Heart left ventricle (tissue), 16 donors: ENCODE data around the gene NDUFV3. TPM values are rescaled to one million over a fixed set of nuclear protein-coding genes. Genes with fewer than 3 reads are reported as not detected.
"Not testable (repeated sequence)": the region's sequence is repeated elsewhere in the genome, so short reads cannot be mapped to it uniquely, and the experiment has no call there.

Source experiments
- ATAC-seq, 4 donors: fragments of 200-7000 bp; cut with Tn5 transposase; one replicate each; pipeline ENCODE4 v1.9.1; 2020 to 2022; ENCODE audit warnings: moderate library complexity in 4 of 4, mild to moderate bottlenecking in 3 of 4, moderate number of reproducible peaks in 1 of 4
- DNase-seq, 5 donors: peaks; one replicate each; pipeline ENCODE4 v3.0.0-alpha.2; 2020
- H3K27ac ChIP-seq, 12 donors: fragments of 200-600 bp; sonication (generic) in 4 of 12; one replicate each; pipeline versions ENCODE4 v1.5.0 to v1.8.0; 2016 to 2022; ENCODE audit warnings: mild to moderate bottlenecking in 2 of 12
- H3K27me3 ChIP-seq, 9 donors: fragments of 200-600 bp; sonication (generic) in 2 of 9; one replicate each; pipeline versions ENCODE4 v1.5.1 to v1.8.0; 2016 to 2022; ENCODE audit warnings: mild to moderate bottlenecking in 3 of 9
- H3K36me3 ChIP-seq, 9 donors: fragments of 200-600 bp; sonication (generic) in 2 of 9; one replicate each; pipeline versions ENCODE4 v1.5.0 to v1.8.0; 2018 to 2022; ENCODE audit warnings: mild to moderate bottlenecking in 2 of 9
- H3K4me1 ChIP-seq, 12 donors: fragments of 200-600 bp; sonication (generic) in 4 of 12; one replicate each; pipeline versions ENCODE4 v1.5.0 to v1.8.0; 2016 to 2022; ENCODE audit warnings: mild to moderate bottlenecking in 3 of 12
- H3K4me3 ChIP-seq, 12 donors: fragments of 200-600 bp; sonication (generic) in 4 of 12; one replicate each; pipeline versions ENCODE4 v1.5.0 to v1.8.0; 2017 to 2022; ENCODE audit warnings: mild to moderate bottlenecking in 9 of 12, moderate library complexity in 4 of 12
- H3K9me3 ChIP-seq, 12 donors: fragments of 200-600 bp; sonication (generic) in 4 of 12; one replicate each; pipeline versions ENCODE4 v1.5.0 to v1.8.0; 2016 to 2022; ENCODE audit warnings: mild to moderate bottlenecking in 1 of 12
- CTCF ChIP-seq, 12 donors: fragments of 200-600 bp; sonication (generic) in 4 of 12; IDR thresholded peaks; one replicate each; pipeline versions ENCODE4 v1.5.0 to v1.8.0; 2018 to 2022; ENCODE audit warnings: antibody characterized with exemption in 12 of 12, mild to moderate bottlenecking in 5 of 12
- POLR2A ChIP-seq, 2 donors: fragments of 450-650 bp; IDR thresholded peaks; one replicate each; pipeline ENCODE4 v1.6.1; 2017; ENCODE audit warnings: antibody characterized with exemption in 2 of 2, mild to moderate bottlenecking in 2 of 2, moderate library complexity in 2 of 2
- WGBS, 4 donors: extraction: QIAGEN DNeasy Blood & Tissue Kit in 2 of 4; methylation state at CpG; one replicate each; pipeline versions ENCODE4 v1.1.5 to v1.1.7; 2013 to 2018; 5-methylcytosine and 5-hydroxymethylcytosine counted together
- intact Hi-C, 10 donors: fragments of 100-400 bp; cut with DNase I; formaldehyde crosslinking; loops; one replicate each; pipeline versions ENCODE4 v1.11.1 to v1.14.2; 2022
- polyA plus RNA-seq, 2 donors: library from polyadenylated mRNA; stranded (reverse); fragments of 200-250 nt; gene quantifications; one replicate each; pipeline ENCODE4 v1.2.3, GENCODE V29; 2013
- total RNA-seq, 9 donors: library from RNA; depleted of rRNA in 2 of 9; stranded (reverse); fragments of >200 nt in 2 of 9; fragmentation: NEBNext Ultra II Directional in 3 of 9; extraction: Animal tissue kit (Norgen Biotek cat#: 25700) in 3 of 9; gene quantifications; one replicate each; pipeline versions ENCODE4 v1.1.0 to v1.2.4, GENCODE V29; 2016 to 2023
- donor health status: ischemic (EF 13 %, LVEDD 7.1; RV severe dilation, severe dysfunction).
- donor health status: healthy with polysubstance abuse.
- donor health status: DM: no; HTN: yes; CAD: no.
- donor health status: DM: no; HTN: no; CAD: no.
- donor health status: ischemic (EF 25% LVEDD 6.9; RV normal size, moderate dysfunction).
- donor health status: ischemic (EF 25% LVEDD 5.7; RV mildly dilated, moderate dysfunction).
- donor health status: healthy.
- donor health status: DM: yes; HTN: yes; CAD: no.
- donor health status: ischemic (EF 35%, LVEDD 5.7; RV mildly dilated, moderate dysfunction).
- donor health status: nonischemic (EF 11% LVEDD 7.7; RV severe dilation, severe dysfunction).
- donor health status: DM: yes; HTN: yes; CAD: no.
- donor health status: PGD.
- donor health status: ischemic (EF 29% LVEDD 5.4; RV normal size, mild dysfunction).
- donor health status: nonischemic (EF 23%, LVEDD 6.1; RV moderate dilation, normal function).

Gene NDUFV3
- total and polyA plus RNA-seq, 11 donors = 22.7 to 62.8 (median 50.4) TPM

- TF ChIP-seq POLR2A (IDR thresholded peaks at IDR 0.05) = no peak
- TF ChIP-seq CTCF (IDR thresholded peaks at IDR 0.05) = no peak
- no peaks in the 10 kb centered on the region for H3K27me3 ChIP-seq
- H3K4me1 ChIP-seq = peaks cover 0 to 8% (median 2%) of the 10 kb centered on the region in 12 donors
- intact Hi-C loops = loop anchor here in 1 of 10 donors (10.0 kb wide), 1 partner anchor 60 kb away; no protein-coding TSS in a partner anchor
- ATAC-seq = no peak
- peaks cover 3 to 99% (median 97%) of the 10 kb centered on the region in 9 donors for H3K36me3 ChIP-seq
- H3K27ac ChIP-seq = no peak overlapping the region
- H3K4me3 ChIP-seq = no peak overlapping the region
- 94 to 97% (median 96%) methylated on average over 8 of the region's 8 CpGs for WGBS, 4 donors
- no peak for DNase-seq
- no peaks in the 10 kb centered on the region for H3K9me3 ChIP-seq
Observed at GRCh38 chr21:42905195-42905594, 12.1 kb downstream of the NDUFV3 start.

GRCh38 chr21:42906233-42906632 lies 13.1 kb downstream of the NDUFV3 start:
- H3K4me1 ChIP-seq = no peaks in the 10 kb centered on the region
- no peak for ATAC-seq
- no peaks in the 10 kb centered on the region for H3K27me3 ChIP-seq
- peaks cover 3 to 99% (median 96%) of the 10 kb centered on the region in 9 donors for H3K36me3 ChIP-seq
- no peak overlapping the region for H3K4me3 ChIP-seq
- no peaks in the 10 kb centered on the region for H3K9me3 ChIP-seq
- intact Hi-C loops = loop anchor here in 1 of 10 donors (10.0 kb wide), 1 partner anchor 59 kb away; no protein-coding TSS in a partner anchor
- DNase-seq = peak in 1 of 5 donors; percentile 15
- TF ChIP-seq POLR2A (IDR thresholded peaks at IDR 0.05) (no peak), CTCF (IDR thresholded peaks at IDR 0.05) (no peak)
- WGBS, 4 donors = 94 to 98% (median 96%) methylated on average over 16 of the region's 16 CpGs
- H3K27ac ChIP-seq = no peak overlapping the region

- not testable (repeated sequence) for H3K27ac ChIP-seq, ATAC-seq, H3K4me1 ChIP-seq, H3K27me3 ChIP-seq, H3K9me3 ChIP-seq, H3K4me3 ChIP-seq, DNase-seq
- 81 to 89% (median 85%) methylated on average over 9 of the region's 9 CpGs for WGBS, 4 donors
- intact Hi-C loops = loop anchor here in 1 of 10 donors (10.0 kb wide), 1 partner anchor 56 kb away; no protein-coding TSS in a partner anchor
- H3K36me3 ChIP-seq = peaks cover 3 to 99% (median 88%) of the 10 kb centered on the region in 9 donors
Observed at GRCh38 chr21:42908484-42908883, 15.4 kb downstream of the NDUFV3 start.

- ATAC-seq, H3K27me3 ChIP-seq, DNase-seq, H3K4me3 ChIP-seq, H3K4me1 ChIP-seq, H3K27ac ChIP-seq, H3K9me3 ChIP-seq: not testable (repeated sequence)
- H3K36me3 ChIP-seq = peaks cover 3 to 66% (median 53%) of the 10 kb centered on the region in 9 donors
- intact Hi-C loops = loop anchor here in 1 of 10 donors (10.0 kb wide), 1 partner anchor 733 kb away; no protein-coding TSS in a partner anchor
- WGBS, 4 donors = 93 to 97% (median 95%) methylated on average over 6 of the region's 6 CpGs
Observed at GRCh38 chr21:42911920-42912319, 18.8 kb downstream of the NDUFV3 start.

GRCh38 chr21:42913476-42913875 lies 20.4 kb downstream of the NDUFV3 start:
- no peak overlapping the region for H3K4me3 ChIP-seq
- TF ChIP-seq CTCF (IDR thresholded peaks at IDR 0.05) (no peak), POLR2A (IDR thresholded peaks at IDR 0.05) (no peak)
- DNase-seq = no peak
- peaks cover 3 to 50% (median 38%) of the 10 kb centered on the region in 9 donors for H3K36me3 ChIP-seq
- intact Hi-C loops = loop anchor here in 1 of 10 donors (10.0 kb wide), 1 partner anchor 731 kb away; no protein-coding TSS in a partner anchor
- H3K27me3 ChIP-seq = no peaks in the 10 kb centered on the region
- no peak overlapping the region for H3K27ac ChIP-seq
- peaks cover 0 to 4% (median 0%) of the 10 kb centered on the region in 12 donors for H3K4me1 ChIP-seq
- no peaks in the 10 kb centered on the region for H3K9me3 ChIP-seq
- peak in 2 of 4 donors; percentile 19 to 27 for ATAC-seq
- 65 to 93% (median 80%) methylated on average over 7 of the region's 7 CpGs for WGBS, 4 donors
